ENCODE results near the gene FSTL3.
"Not testable (repeated sequence)": the region's sequence is repeated elsewhere in the genome, so short reads cannot be mapped to it uniquely, and the experiment has no call there.

Gene FSTL3

GRCh38 chr19:711254-711653 is 35.1 kb downstream of the FSTL3 start:
- no peak for DNase-seq

DNA sequence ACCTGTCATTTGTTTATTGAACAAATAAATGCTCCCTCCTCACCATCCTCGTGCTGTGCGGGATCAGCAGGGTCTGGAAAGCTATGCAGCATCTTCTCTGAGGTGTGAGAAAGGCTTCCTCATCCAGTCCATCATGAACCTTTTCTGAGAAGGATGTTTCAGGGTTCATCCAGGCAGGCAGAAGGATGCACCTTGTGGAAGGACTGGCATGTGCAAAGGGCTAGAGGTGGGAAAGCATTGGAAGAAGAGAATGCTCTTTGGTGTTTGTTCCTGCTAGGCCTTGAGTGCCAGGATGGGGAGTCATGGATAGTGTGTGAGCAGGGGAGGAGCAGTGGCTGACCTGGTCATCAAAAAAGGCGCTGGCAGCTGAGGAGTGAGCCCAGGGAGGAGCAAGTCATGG is 39.2 kb downstream of the FSTL3 start:
- DNase-seq = no peak

- no peak for DNase-seq
Observed at GRCh38 chr19:718251-718951, 42.2 kb downstream of the FSTL3 start.

DNA sequence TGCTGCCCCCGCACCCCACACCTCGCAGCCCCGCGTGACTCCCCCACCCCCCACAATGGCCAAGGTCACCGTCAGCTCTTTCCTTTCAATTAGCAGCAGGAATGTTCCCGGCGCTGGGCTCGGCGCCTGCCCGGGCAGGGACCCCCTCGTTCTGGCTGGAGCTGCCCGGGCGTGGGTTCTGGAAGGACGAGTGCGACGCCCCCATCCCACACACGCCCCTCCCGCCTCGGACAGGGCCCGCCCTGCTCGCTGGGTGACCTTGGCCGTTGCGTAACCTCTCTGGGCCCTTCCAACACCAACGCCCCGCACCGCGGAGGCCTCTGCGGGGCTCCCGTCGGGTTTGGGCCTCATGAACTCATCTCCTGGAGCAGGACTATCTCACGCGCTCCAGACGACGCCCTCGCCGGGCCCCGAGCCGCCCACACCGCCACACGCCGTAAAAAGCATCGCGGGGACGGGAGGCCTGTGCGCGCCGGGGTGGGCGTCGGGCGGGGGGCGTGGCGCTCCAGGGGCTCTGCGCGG is 42.9 kb downstream of the FSTL3 start:
- no peak for DNase-seq

DNA sequence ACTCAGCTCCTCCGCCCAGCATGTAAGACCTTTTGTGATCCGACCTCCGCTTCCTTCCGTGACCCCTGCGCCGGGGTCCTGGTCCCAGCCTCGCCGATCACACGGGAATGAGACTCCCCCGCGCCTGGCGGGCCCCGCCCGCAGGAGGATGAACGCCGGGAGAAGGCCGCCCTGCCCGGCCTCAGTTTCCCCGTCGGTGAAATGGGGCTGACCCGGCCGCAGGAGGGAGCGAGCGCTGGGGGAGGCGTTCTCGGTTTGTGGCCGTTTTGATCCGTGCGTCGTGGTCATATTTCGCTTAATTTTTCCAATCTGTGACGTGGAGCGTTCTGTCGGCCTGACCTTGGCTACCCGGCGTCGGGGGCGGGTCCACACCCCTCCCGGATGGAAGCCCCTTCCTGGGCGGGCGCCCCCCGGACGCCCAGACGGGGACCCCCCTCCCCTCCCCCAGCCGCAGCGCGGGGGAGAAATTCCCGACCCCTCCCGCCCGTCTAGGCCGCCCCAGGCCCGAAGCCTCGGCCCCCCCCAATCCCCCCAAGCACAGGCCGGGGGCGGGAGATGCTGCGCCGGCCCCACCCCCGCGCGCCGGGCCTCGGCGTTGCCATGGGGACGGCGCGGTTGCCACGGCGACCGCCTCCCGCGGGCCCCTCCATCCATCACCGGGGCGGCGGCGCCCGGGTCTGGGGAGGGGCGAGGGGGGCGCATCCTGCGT is 43.6 kb downstream of the FSTL3 start:
- no peak for DNase-seq

- no peak for DNase-seq
Observed at GRCh38 chr19:720345-721160, 44.4 kb downstream of the FSTL3 start.

DNA sequence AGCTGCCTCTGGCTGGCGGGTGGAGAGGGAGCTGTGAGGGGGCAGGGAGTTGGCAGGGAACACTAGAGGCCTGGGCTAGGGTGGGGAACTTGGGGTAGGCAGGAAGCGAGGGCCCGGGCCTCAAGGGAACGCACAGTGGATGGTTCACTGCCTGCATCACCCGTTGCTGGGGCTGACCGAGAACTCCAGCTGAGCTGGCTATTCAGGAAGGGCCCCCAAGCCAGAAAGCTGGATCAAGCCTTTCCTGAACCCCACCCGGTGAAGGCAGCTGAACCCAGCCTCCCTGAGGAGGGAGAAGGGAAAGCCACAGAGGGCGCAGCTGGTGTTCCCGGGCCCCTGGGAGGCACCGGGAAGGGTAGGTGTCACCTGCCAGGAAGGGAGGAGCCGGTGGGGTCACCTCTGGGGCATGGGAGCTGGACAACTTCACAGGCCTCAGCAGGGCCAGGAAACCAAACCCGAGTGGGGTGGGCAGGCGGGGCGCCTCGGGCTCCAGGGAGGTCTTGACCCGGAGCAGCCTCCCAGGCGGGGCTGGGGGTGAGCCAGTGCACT is 46.4 kb downstream of the FSTL3 start:
- no peak for DNase-seq

DNA sequence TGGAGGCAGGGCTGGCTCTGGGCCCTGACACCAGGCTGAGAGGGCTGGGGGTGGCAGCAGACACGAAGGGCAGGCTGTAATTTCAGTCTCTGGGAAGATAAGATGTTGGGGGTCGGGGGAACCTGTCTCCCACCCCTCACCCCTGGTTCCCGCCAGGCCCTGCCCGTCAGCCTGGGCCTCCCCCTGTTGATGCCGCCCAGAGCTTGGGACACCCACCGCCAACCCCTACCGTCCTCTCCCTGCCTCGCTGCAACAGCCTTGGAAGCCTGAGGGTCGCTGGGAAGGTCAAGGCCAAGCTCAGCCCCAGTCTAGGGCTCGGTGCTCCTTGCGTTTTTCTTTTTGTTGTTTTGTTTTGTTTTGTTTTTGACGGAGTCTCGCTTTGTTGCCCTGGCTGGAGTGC is 47.1 kb downstream of the FSTL3 start:
- DNase-seq = no peak

GRCh38 chr19:723714-724113 is 47.5 kb downstream of the FSTL3 start:
- DNase-seq = no peak

DNA sequence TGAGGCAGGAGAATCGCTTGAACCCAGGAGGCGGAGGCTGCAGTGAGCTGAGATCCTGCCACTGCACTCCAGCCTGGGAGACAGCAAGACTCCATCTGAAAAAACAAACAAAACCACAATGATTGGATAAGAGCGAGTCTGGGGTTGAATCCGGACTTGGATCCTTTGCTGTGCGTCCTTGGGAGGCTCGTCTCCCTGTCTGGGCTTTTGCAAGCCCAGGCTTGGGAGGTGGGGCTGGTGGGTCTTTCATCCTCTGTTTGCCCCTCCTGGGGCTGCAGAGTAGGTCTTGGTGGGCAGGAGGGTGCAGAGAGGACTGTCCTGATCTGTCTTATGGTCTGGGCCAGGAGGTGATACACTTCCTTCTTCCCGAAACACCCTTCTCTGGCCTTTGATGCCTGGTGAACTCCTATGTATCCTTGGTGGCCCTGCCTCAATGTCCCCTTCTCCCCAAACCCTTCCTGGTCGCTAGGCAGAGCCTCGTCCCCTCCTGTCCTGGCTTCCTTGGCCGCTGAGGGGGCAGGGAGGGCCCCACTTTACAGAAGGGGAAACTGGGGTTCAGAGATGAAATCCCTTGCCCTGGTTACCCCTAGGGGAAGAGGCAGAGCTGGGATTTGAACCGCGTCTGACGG is 49.4 kb downstream of the FSTL3 start:
- DNase-seq = no peak

DNA sequence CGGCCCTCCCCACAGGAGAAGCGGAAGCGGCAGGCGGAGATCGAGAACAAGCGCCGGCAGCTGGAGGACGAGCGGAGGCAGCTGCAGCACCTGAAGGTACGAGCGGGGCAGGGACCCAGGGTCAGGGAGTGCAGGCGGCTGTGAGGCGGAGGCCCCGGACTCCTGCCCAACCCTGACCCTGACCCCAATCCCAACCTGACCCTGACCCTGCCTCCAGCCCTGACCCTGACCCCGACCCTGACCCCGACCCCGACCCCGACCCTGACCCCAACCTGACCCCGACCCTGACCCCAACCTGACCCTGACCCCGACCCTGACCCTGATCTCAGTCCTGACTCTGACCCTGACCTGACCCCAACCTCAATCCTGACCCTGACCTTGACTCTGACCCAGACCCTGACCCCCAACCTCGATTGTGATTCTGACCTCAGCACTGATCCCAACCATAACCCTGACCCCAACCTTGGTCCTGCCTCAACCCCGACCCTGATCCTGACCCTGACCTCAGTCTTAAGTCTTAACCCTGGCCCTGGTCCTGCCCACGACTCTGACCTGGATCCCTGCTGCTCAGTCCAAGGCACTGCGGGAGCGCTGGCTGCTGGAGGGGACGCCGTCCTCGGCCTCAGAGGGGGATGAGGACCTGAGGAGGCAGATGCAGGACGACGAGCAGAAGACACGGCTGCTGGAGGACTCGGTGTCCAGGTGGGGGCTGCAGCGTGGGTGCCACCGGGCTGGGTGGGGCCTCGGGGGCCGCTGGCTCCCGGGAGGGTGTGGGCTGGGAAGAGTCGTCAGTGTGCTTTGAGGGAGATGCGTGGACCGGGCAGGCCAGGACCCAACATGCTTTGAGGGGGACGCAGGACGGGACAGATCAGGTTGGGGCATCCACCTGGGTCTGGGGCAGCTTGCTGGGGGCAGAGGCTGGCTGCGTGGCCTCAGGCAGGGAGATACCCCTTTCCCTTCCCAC is 51.1 kb downstream of the FSTL3 start:
- no peak for DNase-seq

- no peak for DNase-seq
Observed at GRCh38 chr19:728011-728410, 51.8 kb downstream of the FSTL3 start.

DNA sequence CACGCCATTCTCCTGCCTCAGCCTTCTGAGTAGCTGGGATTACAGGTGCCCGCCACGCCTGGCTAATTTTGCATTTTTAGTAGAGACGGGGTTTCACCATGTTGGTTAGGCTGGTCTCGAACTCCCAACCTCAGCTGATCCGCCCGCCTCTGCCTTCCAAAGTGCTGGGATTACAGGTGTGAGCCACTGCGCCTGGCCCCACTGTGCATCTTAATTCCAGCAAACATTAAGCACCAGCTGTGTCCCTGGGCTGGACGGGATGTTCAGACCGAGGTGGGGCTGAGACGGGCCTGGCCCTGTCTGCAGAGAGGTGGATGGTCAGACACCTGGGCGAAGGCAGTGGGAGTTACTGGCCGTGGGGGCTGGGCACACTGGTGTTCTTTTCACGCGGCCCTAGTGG is 53.4 kb downstream of the FSTL3 start:
- DNase-seq = not testable (repeated sequence)

- no peak for DNase-seq
Observed at GRCh38 chr19:729965-730668, 53.9 kb downstream of the FSTL3 start.

DNA sequence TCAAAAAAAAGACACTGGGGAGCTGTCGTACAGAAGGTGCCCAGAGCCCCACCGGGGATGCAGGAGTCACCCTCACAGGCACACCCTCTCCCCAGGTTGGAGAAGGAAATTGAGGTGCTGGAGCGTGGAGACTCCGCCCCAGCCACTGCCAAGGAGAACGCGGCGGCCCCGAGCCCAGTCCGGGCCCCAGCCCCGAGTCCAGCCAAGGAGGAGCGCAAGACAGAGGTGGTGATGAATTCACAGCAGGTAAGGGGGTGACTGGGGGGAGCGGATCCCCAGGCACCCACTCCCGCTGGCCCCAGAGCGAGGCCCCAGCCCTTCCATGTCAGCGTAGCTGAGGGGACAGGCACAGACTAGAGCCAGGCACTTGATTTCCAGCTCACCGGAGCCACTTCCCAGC is 54.8 kb downstream of the FSTL3 start:
- no peak for DNase-seq

DNA sequence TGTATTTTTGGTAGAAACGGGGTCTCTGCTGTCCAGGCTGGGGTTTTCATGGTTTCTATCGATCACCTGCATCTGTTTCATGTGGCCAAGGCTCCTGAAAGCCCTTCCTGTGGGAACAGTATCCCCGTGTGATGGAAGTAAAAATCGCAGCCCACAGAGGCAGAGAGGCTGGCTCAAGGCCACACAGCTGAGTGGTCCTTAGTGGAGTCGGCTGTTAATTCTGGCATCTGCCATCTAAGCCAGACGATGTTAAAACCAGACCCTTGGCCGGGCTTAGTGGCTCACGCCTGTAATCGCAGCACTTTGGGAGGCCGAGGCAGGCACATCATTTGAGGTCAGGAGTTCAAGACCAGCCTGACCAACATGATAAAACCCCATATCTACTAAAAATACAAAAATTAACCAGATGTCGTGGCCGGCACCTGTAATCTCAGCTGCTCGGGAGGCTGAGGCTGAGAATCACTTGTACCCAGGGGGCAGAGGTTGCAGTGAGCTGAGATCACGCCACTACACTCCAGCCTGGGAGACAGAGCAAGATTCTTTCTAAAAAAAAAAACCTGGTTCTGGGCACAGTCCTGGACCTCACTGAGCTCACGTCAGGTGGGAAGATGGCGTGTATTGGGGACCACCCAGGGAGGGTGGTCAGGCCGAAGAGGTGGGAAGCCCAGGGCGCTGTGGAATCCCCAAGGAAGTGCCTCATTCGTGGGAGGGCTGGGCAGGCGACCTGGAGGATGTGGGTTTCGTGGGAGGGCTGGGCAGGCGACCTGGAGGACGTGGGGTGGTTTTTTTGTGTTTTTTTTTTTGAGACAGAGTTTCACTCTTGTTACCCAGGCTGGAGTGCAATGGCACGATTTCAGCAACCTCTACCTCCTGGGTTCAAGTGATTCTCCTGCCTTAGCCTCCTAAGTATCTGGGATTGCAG is 56.2 kb downstream of the FSTL3 start:
- no peak for DNase-seq

All from AML-193 (cell line).